WTC11 (cell line): ENCODE results near the gene PHLDB1. TPM values are rescaled to one million over a fixed set of nuclear protein-coding genes. Genes with fewer than 3 reads are reported as not detected.

ENCODE experiments used
- ATAC-seq: fragments of 200-7000 bp; cut with Tn5 transposase; 2 replicates; pipeline ENCODE4 v1.10.0; 2021; ENCODE audit warnings: mild to moderate bottlenecking, moderate library complexity
- CTCF ChIA-PET: fragments of 300-600 bp; sonication (Branson Sonifier 250); formaldehyde crosslinking; loops from one replicate; lab custom pipeline; 2021; ENCODE audit warnings: antibody characterized with exemption; lab: Charles Lee
- POLR2A ChIA-PET: fragments of 350-600 bp; sonication (Branson Sonifier 250); formaldehyde crosslinking; loops from one replicate; lab custom pipeline; 2021; ENCODE audit warnings: antibody characterized with exemption; lab: Charles Lee
- DNase-seq: peaks from one replicate; pipeline ENCODE4 v3.0.0; 2021; ENCODE audit warnings: low spot score
- H3K27ac Mint-ChIP-seq: 2 replicates; pipeline ENCODE4 v1.8.0; 2021; ENCODE audit warnings: mixed read lengths
- H3K27me3 Mint-ChIP-seq: 2 replicates; pipeline ENCODE4 v1.8.0; 2021; ENCODE audit warnings: low read depth, mild to moderate bottlenecking, moderate library complexity, mixed read lengths
- H3K36me3 Mint-ChIP-seq: 2 replicates; pipeline ENCODE4 v1.8.0; 2021; ENCODE audit warnings: mixed read lengths
- H3K4me1 Mint-ChIP-seq: 2 replicates; pipeline ENCODE4 v1.8.0; 2022; ENCODE audit warnings: mixed read lengths
- H3K4me3 Mint-ChIP-seq: 2 replicates; pipeline ENCODE4 v1.8.0; 2021; ENCODE audit warnings: mild to moderate bottlenecking, moderate library complexity, mixed read lengths
- H3K9me3 Mint-ChIP-seq: 2 replicates; pipeline ENCODE4 v1.8.0; 2021; ENCODE audit warnings: mixed read lengths
- ATF1 ChIP-seq: sonication (generic); formaldehyde crosslinking; IDR thresholded peaks from 2 replicates; pipeline ENCODE4 v1.8.1; 2023; ENCODE audit warnings: mild to moderate bottlenecking, moderate library complexity, missing genetic modification reagents
- CREB1 ChIP-seq: sonication (generic); formaldehyde crosslinking; IDR thresholded peaks from 2 replicates; pipeline ENCODE4 v1.8.0; 2023; ENCODE audit warnings: mild to moderate bottlenecking, missing genetic modification reagents
- E2F4 ChIP-seq: sonication (generic); formaldehyde crosslinking; IDR thresholded peaks from 2 replicates; pipeline ENCODE4 v1.8.1; 2022; ENCODE audit warnings: low read depth, mild to moderate bottlenecking, moderate library complexity, missing genetic modification reagents, borderline replicate concordance
- ELF4 ChIP-seq: sonication (generic); formaldehyde crosslinking; IDR thresholded peaks from 2 replicates; pipeline ENCODE4 v1.8.1; 2022; ENCODE audit warnings: low read depth, mild to moderate bottlenecking, moderate library complexity, missing genetic modification reagents
- FOXJ3 ChIP-seq: sonication (generic); formaldehyde crosslinking; IDR thresholded peaks from 2 replicates; pipeline ENCODE4 v1.9.0; 2021; ENCODE audit warnings: missing genetic modification reagents, mild to moderate bottlenecking, borderline replicate concordance
- FOXP1 ChIP-seq: sonication (generic); formaldehyde crosslinking; IDR thresholded peaks from 2 replicates; pipeline ENCODE4 v1.8.0; 2022; ENCODE audit warnings: missing genetic modification reagents, mild to moderate bottlenecking, moderate library complexity, borderline replicate concordance
- GABPB1 ChIP-seq: sonication (generic); formaldehyde crosslinking; IDR thresholded peaks from 2 replicates; pipeline ENCODE4 v1.8.1; 2023; ENCODE audit warnings: mild to moderate bottlenecking, missing genetic modification reagents
- JAZF1 ChIP-seq: fragments of 250-450 bp; sonication (Bioruptor Pico); IDR thresholded peaks from 2 replicates; pipeline ENCODE4 v1.9.0; 2021; ENCODE audit warnings: moderate library complexity, mild to moderate bottlenecking, inconsistent platforms
- JUN ChIP-seq: sonication (generic); formaldehyde crosslinking; IDR thresholded peaks from 2 replicates; pipeline ENCODE4 v1.8.0; 2023; ENCODE audit warnings: mild to moderate bottlenecking, missing genetic modification reagents
- KAT7 ChIP-seq: sonication (generic); formaldehyde crosslinking; IDR thresholded peaks from 2 replicates; pipeline ENCODE4 v1.8.1; 2023; ENCODE audit warnings: missing genetic modification reagents, mild to moderate bottlenecking, borderline replicate concordance
- MYBL2 ChIP-seq: sonication (generic); formaldehyde crosslinking; IDR thresholded peaks from 2 replicates; pipeline ENCODE4 v1.8.1; 2023; ENCODE audit warnings: mild to moderate bottlenecking, moderate library complexity, missing genetic modification reagents
- NFATC4 ChIP-seq: fragments of 250-450 bp; sonication (Bioruptor Pico); IDR thresholded peaks from 2 replicates; pipeline ENCODE4 v1.9.0; 2021; ENCODE audit warnings: mild to moderate bottlenecking
- NFYB ChIP-seq: sonication (generic); formaldehyde crosslinking; conservative IDR thresholded peaks from 2 replicates; pipeline ENCODE4 v1.8.0; 2022; ENCODE audit warnings: low read depth, missing genetic modification reagents
- TCF7 ChIP-seq: sonication (generic); formaldehyde crosslinking; IDR thresholded peaks from 2 replicates; pipeline ENCODE4 v1.8.0; 2022; ENCODE audit warnings: mild to moderate bottlenecking, low read depth, missing genetic modification reagents, moderate library complexity
- TEAD4 ChIP-seq: sonication (generic); formaldehyde crosslinking; IDR thresholded peaks from 2 replicates; pipeline ENCODE4 v1.8.0; 2022; ENCODE audit warnings: mild to moderate bottlenecking, missing genetic modification reagents
- ZNF219 ChIP-seq: sonication (generic); formaldehyde crosslinking; IDR thresholded peaks from 2 replicates; pipeline ENCODE4 v1.8.0; 2023; ENCODE audit warnings: missing genetic modification reagents, mild to moderate bottlenecking, borderline replicate concordance
- ZNF317 ChIP-seq: sonication (generic); formaldehyde crosslinking; IDR thresholded peaks from 2 replicates; pipeline ENCODE4 v1.8.1; 2023; ENCODE audit warnings: low read depth, mild to moderate bottlenecking, moderate library complexity, missing genetic modification reagents, borderline replicate concordance
- ZNF396 ChIP-seq: fragments of 250-450 bp; sonication (Bioruptor Pico); IDR thresholded peaks from 2 replicates; pipeline ENCODE4 v1.8.0; 2021; ENCODE audit warnings: mild to moderate bottlenecking, moderate library complexity, borderline replicate concordance
- ZNF423 ChIP-seq: fragments of 250-450 bp; sonication (Bioruptor Pico); IDR thresholded peaks from 2 replicates; pipeline ENCODE4 v2.1.2; 2022; ENCODE audit warnings: mild to moderate bottlenecking, moderate library complexity
- ZNF671 ChIP-seq: fragments of 250-450 bp; sonication (Bioruptor Pico); IDR thresholded peaks from 2 replicates; pipeline ENCODE4 v1.8.0; 2021; ENCODE audit warnings: mild to moderate bottlenecking
- total RNA-seq: library from RNA; stranded (reverse); gene quantifications from 3 replicates; pipeline ENCODE4 v1.2.3, GENCODE V29; 2021
- TF ChIP-seq, protein P1 (sequence below): sonication (generic); formaldehyde crosslinking; IDR thresholded peaks from 2 replicates; pipeline ENCODE4 v1.8.0; 2022; ENCODE audit warnings: mild to moderate bottlenecking, missing genetic modification reagents
- TF ChIP-seq, protein P2 (sequence below): sonication (generic); formaldehyde crosslinking; IDR thresholded peaks from 2 replicates; pipeline ENCODE4 v1.8.0; 2023; ENCODE audit warnings: missing genetic modification reagents, mild to moderate bottlenecking, borderline replicate concordance
- TF ChIP-seq, protein P3 (sequence below): fragments of 250-450 bp; sonication (Bioruptor Pico); IDR thresholded peaks from 2 replicates; pipeline ENCODE4 v1.9.0; 2021; ENCODE audit warnings: mild to moderate bottlenecking
- TF ChIP-seq, protein P4 (sequence below): sonication (generic); formaldehyde crosslinking; IDR thresholded peaks from 2 replicates; pipeline ENCODE4 v1.8.1; 2023; ENCODE audit warnings: mild to moderate bottlenecking, missing genetic modification reagents, borderline replicate concordance

PHLDB1 gene
- total RNA-seq, 1 experiment from 2014 or later: 83.1 TPM

DNA sequence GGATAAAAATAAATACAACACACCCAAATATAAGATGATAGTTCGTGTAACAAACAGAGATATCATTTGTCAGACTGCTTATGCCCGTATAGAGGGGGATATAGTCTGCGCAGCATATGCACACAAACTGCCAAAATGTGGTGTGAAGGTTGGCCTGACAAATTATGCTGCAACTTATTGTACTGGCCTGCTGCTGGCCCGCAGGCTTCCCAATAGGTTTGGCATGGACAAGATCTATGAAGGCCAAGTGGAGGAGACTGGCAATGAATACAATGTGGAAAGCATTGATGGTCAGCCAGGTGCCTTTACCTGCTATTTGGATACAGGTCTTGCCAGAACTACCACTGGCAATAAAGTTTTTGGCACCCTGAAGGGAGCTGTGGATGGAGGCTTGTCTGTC is 46.6 kb upstream of the PHLDB1 start (continued):
- TF ChIP-seq ZNF317 (CRISPR knock-in tag) (no peak), JAZF1 (CRISPR knock-in tag) (no peak), FOXJ3 (no peak), ZNF396 (no peak), NFYB (CRISPR knock-in tag) (no peak), TEAD4 (CRISPR knock-in tag) (no peak), ELF4 (CRISPR knock-in tag) (no peak)
- TF ChIP-seq, all 79 proteins: peak for 0

DNA sequence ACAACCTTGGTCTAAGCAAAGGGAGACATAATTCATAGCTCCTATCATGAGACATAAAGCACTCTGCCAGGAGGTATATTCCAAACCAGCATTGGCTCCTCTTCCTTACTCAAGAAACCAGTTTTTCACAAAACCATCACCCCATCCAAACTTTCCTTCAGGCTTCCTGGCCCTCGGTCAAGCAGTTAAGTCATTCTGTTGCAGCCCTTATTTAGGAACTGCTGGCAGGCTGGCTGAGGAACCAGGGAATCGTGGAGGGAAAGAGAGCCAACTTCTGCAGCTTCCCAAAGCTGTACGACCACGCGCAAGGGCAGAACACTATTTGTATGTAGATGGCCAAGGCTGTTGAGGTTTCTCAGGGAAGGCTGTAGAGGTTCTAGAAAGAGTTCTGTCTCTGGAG is 42.4 kb upstream of the PHLDB1 start:
- POLR2A ChIA-PET: no interaction called here
- Mint-ChIP-seq H3K4me3 (peak overlapping the region; percentile 59), H3K27ac (no peak overlapping the region; the same call in 1 of the 2 replicates), H3K9me3 (no peaks in the 10 kb centered on the region)
- TF ChIP-seq, protein P1, sequence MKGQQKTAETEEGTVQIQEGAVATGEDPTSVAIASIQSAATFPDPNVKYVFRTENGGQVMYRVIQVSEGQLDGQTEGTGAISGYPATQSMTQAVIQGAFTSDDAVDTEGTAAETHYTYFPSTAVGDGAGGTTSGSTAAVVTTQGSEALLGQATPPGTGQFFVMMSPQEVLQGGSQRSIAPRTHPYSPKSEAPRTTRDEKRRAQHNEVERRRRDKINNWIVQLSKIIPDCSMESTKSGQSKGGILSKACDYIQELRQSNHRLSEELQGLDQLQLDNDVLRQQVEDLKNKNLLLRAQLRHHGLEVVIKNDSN (CRISPR knock-in tag): no peak
- TF ChIP-seq, protein P2, sequence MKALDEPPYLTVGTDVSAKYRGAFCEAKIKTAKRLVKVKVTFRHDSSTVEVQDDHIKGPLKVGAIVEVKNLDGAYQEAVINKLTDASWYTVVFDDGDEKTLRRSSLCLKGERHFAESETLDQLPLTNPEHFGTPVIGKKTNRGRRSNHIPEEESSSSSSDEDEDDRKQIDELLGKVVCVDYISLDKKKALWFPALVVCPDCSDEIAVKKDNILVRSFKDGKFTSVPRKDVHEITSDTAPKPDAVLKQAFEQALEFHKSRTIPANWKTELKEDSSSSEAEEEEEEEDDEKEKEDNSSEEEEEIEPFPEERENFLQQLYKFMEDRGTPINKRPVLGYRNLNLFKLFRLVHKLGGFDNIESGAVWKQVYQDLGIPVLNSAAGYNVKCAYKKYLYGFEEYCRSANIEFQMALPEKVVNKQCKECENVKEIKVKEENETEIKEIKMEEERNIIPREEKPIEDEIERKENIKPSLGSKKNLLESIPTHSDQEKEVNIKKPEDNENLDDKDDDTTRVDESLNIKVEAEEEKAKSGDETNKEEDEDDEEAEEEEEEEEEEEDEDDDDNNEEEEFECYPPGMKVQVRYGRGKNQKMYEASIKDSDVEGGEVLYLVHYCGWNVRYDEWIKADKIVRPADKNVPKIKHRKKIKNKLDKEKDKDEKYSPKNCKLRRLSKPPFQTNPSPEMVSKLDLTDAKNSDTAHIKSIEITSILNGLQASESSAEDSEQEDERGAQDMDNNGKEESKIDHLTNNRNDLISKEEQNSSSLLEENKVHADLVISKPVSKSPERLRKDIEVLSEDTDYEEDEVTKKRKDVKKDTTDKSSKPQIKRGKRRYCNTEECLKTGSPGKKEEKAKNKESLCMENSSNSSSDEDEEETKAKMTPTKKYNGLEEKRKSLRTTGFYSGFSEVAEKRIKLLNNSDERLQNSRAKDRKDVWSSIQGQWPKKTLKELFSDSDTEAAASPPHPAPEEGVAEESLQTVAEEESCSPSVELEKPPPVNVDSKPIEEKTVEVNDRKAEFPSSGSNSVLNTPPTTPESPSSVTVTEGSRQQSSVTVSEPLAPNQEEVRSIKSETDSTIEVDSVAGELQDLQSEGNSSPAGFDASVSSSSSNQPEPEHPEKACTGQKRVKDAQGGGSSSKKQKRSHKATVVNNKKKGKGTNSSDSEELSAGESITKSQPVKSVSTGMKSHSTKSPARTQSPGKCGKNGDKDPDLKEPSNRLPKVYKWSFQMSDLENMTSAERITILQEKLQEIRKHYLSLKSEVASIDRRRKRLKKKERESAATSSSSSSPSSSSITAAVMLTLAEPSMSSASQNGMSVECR: no peak
- no peak for TF ChIP-seq KAT7 (CRISPR knock-in tag)
- no peak for TF ChIP-seq GABPB1 (CRISPR knock-in tag)
- TF ChIP-seq FOXP1 (CRISPR knock-in tag): no peak
- TF ChIP-seq, protein P3, sequence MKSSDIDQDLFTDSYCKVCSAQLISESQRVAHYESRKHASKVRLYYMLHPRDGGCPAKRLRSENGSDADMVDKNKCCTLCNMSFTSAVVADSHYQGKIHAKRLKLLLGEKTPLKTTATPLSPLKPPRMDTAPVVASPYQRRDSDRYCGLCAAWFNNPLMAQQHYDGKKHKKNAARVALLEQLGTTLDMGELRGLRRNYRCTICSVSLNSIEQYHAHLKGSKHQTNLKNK (CRISPR knock-in tag): no peak
- no peak for TF ChIP-seq MYBL2
- no peak for TF ChIP-seq ZNF423 (CRISPR knock-in tag)
- no peak for TF ChIP-seq ZNF317 (CRISPR knock-in tag)
- no peak for TF ChIP-seq ATF1 (CRISPR knock-in tag)
- TF ChIP-seq, protein P4, sequence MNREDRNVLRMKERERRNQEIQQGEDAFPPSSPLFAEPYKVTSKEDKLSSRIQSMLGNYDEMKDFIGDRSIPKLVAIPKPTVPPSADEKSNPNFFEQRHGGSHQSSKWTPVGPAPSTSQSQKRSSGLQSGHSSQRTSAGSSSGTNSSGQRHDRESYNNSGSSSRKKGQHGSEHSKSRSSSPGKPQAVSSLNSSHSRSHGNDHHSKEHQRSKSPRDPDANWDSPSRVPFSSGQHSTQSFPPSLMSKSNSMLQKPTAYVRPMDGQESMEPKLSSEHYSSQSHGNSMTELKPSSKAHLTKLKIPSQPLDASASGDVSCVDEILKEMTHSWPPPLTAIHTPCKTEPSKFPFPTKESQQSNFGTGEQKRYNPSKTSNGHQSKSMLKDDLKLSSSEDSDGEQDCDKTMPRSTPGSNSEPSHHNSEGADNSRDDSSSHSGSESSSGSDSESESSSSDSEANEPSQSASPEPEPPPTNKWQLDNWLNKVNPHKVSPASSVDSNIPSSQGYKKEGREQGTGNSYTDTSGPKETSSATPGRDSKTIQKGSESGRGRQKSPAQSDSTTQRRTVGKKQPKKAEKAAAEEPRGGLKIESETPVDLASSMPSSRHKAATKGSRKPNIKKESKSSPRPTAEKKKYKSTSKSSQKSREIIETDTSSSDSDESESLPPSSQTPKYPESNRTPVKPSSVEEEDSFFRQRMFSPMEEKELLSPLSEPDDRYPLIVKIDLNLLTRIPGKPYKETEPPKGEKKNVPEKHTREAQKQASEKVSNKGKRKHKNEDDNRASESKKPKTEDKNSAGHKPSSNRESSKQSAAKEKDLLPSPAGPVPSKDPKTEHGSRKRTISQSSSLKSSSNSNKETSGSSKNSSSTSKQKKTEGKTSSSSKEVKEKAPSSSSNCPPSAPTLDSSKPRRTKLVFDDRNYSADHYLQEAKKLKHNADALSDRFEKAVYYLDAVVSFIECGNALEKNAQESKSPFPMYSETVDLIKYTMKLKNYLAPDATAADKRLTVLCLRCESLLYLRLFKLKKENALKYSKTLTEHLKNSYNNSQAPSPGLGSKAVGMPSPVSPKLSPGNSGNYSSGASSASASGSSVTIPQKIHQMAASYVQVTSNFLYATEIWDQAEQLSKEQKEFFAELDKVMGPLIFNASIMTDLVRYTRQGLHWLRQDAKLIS (CRISPR knock-in tag): no peak
- no peak for TF ChIP-seq ZNF219 (CRISPR knock-in tag)
- no peak for TF ChIP-seq NFATC4 (CRISPR knock-in tag)
- TF ChIP-seq TCF7 (CRISPR knock-in tag): no peak
- TF ChIP-seq JUN (CRISPR knock-in tag): no peak
- TF ChIP-seq CREB1 (CRISPR knock-in tag): no peak
- TF ChIP-seq ELF4 (CRISPR knock-in tag): no peak
- no peak for TF ChIP-seq ZNF671 (CRISPR knock-in tag)
- TF ChIP-seq E2F4 (CRISPR knock-in tag): no peak
- TF ChIP-seq, all 79 proteins: peak for 0
- CTCF ChIA-PET: no interaction called here
- Mint-ChIP-seq H3K27me3 (no peaks in the 10 kb centered on the region), H3K4me1 (peaks cover 2% of the 10 kb centered on the region), H3K36me3 (no peaks in the 10 kb centered on the region)
- no peak for ATAC-seq
- DNase-seq: no peak
